K562 (cell line): ENCODE results near the gene GNAZ. TPM values are rescaled to one million over a fixed set of nuclear protein-coding genes. Genes with fewer than 3 reads are reported as not detected.

Experiments
- ATAC-seq: fragments of 200-7000 bp; cut with Tn5 transposase; 3 replicates; pipeline ENCODE4 v1.9.1; 2020; ENCODE audit warnings: moderate library complexity
- BruUV-seq: library from RNA; stranded (reverse); fragments of 400-500 nt; replicated peaks from 2 replicates; lab custom pipeline; 2021; lab: Mats Ljungman, UMichigan
- CTCF ChIA-PET: fragments of 300-600 bp; formaldehyde crosslinking; extraction: SDS; loops from one replicate; lab custom pipeline; 2021; ENCODE audit warnings: low intra/inter-chr PET ratio; lab: Yijun Ruan, JAX
- POLR2A ChIA-PET: fragments of 300-600, 350-650 bp; sonication (Branson Sonifier 250); formaldehyde crosslinking; extraction: SDS; loops from one replicate; lab custom pipeline; 2021; ENCODE audit warnings: antibody characterized with exemption, inconsistent platforms; lab: Yijun Ruan, JAX
- DNase-seq, 4 experiments: peaks; one replicate each; pipeline versions ENCODE4 v3.0.0 to v3.0.0-alpha.2; 2011 to 2018; ENCODE audit warnings: low spot score in 3 of 4, mixed read lengths in 3 of 4; ENCODE audit errors: extremely low read depth in 1 of 4
- FAIRE-seq: peaks from 2 replicates; lab custom pipeline; 2011; peaks lifted over from hg19 to GRCh38; lab: Jason Lieb, UNC
- H2AFZ ChIP-seq: 2 replicates; pipeline ENCODE4 v1.6.0; 2011; ENCODE audit warnings: low read depth, low read length, control low read depth, inconsistent platforms
- H3K27ac ChIP-seq: fragments of 200-600 bp; 3 replicates; pipeline ENCODE4 v1.8.0; 2011; ENCODE audit warnings: low read depth, mild to moderate bottlenecking, control low read depth, inconsistent platforms, low read length, moderate library complexity, mixed read lengths; ENCODE audit errors: extremely low read depth
- H3K27me3 ChIP-seq, 2 experiments: fragments of 300-600 bp in 1 of 2; 2 replicates in 1 of 2; 3 replicates in 1 of 2; pipeline versions ENCODE4 v1.6.0 to v1.8.0; 2011; ENCODE audit warnings: inconsistent platforms in 2 of 2, low read length in 2 of 2, mild to moderate bottlenecking in 1 of 2, mixed read lengths in 1 of 2, moderate library complexity in 1 of 2; ENCODE audit not compliant: control insufficient read depth in 2 of 2, insufficient read depth in 2 of 2
- H3K36me3 ChIP-seq: fragments of 300-600 bp; 3 replicates; pipeline ENCODE4 v1.8.0; 2011; ENCODE audit warnings: mild to moderate bottlenecking, low read length, inconsistent platforms; ENCODE audit not compliant: control insufficient read depth, insufficient read depth
- H3K4me1 ChIP-seq, 2 experiments: fragments of 200-600 bp in 1 of 2; replicated peaks in 1 of 2; 2 replicates in 1 of 2; 3 replicates in 1 of 2; pipeline versions ENCODE4 v1.5.1 to v1.8.0; 2011; ENCODE audit warnings: inconsistent platforms in 2 of 2, low read length in 2 of 2, mild to moderate bottlenecking in 1 of 2, mixed read lengths in 1 of 2, moderate library complexity in 1 of 2; ENCODE audit not compliant: control insufficient read depth in 2 of 2, insufficient read depth in 2 of 2
- H3K4me2 ChIP-seq: 2 replicates; pipeline ENCODE4 v1.6.1; 2011; ENCODE audit warnings: low read length, control low read depth, inconsistent platforms, mixed read lengths; ENCODE audit not compliant: insufficient read depth
- H3K4me3 ChIP-seq: fragments of 200-600 bp; sonication (generic), shearing (Covaris generic); 2 replicates; pipeline ENCODE4 v1.5.1; 2016; ENCODE audit warnings: control low read depth, inconsistent platforms
- H3K79me2 ChIP-seq: fragments of 200-600 bp; 3 replicates; pipeline ENCODE4 v1.8.0; 2011; ENCODE audit warnings: low read length, inconsistent platforms; ENCODE audit not compliant: control insufficient read depth, insufficient read depth
- H3K9ac ChIP-seq, 2 experiments: 2 replicates each; pipeline versions ENCODE4 v1.6.0 to v1.6.1; 2011; ENCODE audit warnings: low read depth in 2 of 2, low read length in 2 of 2, control low read depth in 1 of 2, inconsistent platforms in 1 of 2, mild to moderate bottlenecking in 1 of 2, mixed read lengths in 1 of 2; ENCODE audit not compliant: insufficient read depth in 1 of 2
- H3K9me1 ChIP-seq: one replicate; pipeline ENCODE4 v1.6.0; 2011; ENCODE audit warnings: inconsistent platforms, mild to moderate bottlenecking, low read length, moderate library complexity; ENCODE audit not compliant: control insufficient read depth, insufficient read depth
- H3K9me3 ChIP-seq: replicated peaks from 2 replicates; pipeline ENCODE4 v1.5.1; 2011; ENCODE audit warnings: low read depth, low read length, inconsistent platforms; ENCODE audit not compliant: control insufficient read depth, insufficient read depth
- H4K20me1 ChIP-seq: replicated peaks from 2 replicates; pipeline ENCODE4 v1.6.1; 2011; ENCODE audit warnings: low read length, inconsistent platforms, mixed read lengths; ENCODE audit not compliant: control insufficient read depth, insufficient read depth
- BHLHE40 ChIP-seq: IDR thresholded peaks from 2 replicates; pipeline ENCODE4 v1.6.1; 2011; ENCODE audit warnings: low read length, improper control_type of control experiment
- CHCHD3 ChIP-seq: fragments of 250-450 bp; sonication (Bioruptor Pico); IDR thresholded peaks from 2 replicates; pipeline ENCODE4 v2.1.2; 2022; ENCODE audit warnings: mild to moderate bottlenecking
- SMAD3 ChIP-seq: fragments of 450-650 bp; formaldehyde crosslinking; conservative IDR thresholded peaks from 2 replicates; pipeline ENCODE4 v1.4.0; 2020; ENCODE audit warnings: mild to moderate bottlenecking
- TBL1XR1 ChIP-seq, 2 experiments: IDR thresholded peaks; 2 replicates each; pipeline ENCODE4 v1.6.1; 2012; ENCODE audit warnings: improper control_type of control experiment in 2 of 2, low read length in 2 of 2, mild to moderate bottlenecking in 1 of 2
- ZBTB1 ChIP-seq: sonication (generic); formaldehyde crosslinking; IDR thresholded peaks from 2 replicates; pipeline ENCODE4 v1.8.1; 2023; ENCODE audit warnings: missing genetic modification reagents, low read depth, mild to moderate bottlenecking, borderline replicate concordance
- ZNF143 ChIP-seq: sonication (generic); formaldehyde crosslinking; IDR thresholded peaks from 2 replicates; pipeline ENCODE4 v1.9.0; 2022; ENCODE audit warnings: mild to moderate bottlenecking, missing genetic modification reagents
- ZNF184 ChIP-seq: sonication (generic); formaldehyde crosslinking; IDR thresholded peaks from 2 replicates; pipeline ENCODE4 v1.5.0; 2020; ENCODE audit warnings: missing genetic modification reagents
- ZNF436 ChIP-seq: fragments of 250-450, 450-650 bp; sonication (Bioruptor Pico); formaldehyde crosslinking; IDR thresholded peaks from 2 replicates; pipeline ENCODE4 v1.7.0; 2020; ENCODE audit warnings: mild to moderate bottlenecking
- whole genome bisulfite sequencing: fragments of 100-300 bp; shearing (Covaris generic); methylation state at CpG from one replicate; pipeline ENCODE4 v1.1.6; 2016; ENCODE audit warnings: low coverage, mixed read lengths; ENCODE audit not compliant: insufficient coverage; ENCODE audit errors: missing lambda C conversion rate; 5-methylcytosine and 5-hydroxymethylcytosine counted together
- in situ Hi-C: fragments of 300-500 bp; cut with MboI; formaldehyde crosslinking; loops from 4 replicates; pipeline ENCODE4 v1.15.0; 2018; ENCODE audit warnings: inconsistent platforms, mixed read lengths
- intact Hi-C: fragments of 100-400 bp; cut with micrococcal nuclease; formaldehyde crosslinking; loops from 2 replicates; pipeline ENCODE4 v1.14.2; 2022
- polyA plus RNA-seq, 8 experiments: library from polyadenylated mRNA; depleted of rRNA in 4 of 8; stranded (reverse) in 5 of 8; unstranded in 3 of 8; fragments of >200 nt; fragmentation: Nextera tagmentation in 2 of 8; fragmentation: Illumina TruSeq in 1 of 8; extraction: Ambion mirVana in 2 of 8; extraction: Trizol in 1 of 8; gene quantifications; 2 replicates each; pipeline versions ENCODE4 v1.2.1 to v1.2.3, GENCODE V29; 2011 to 2014; ENCODE audit warnings: inconsistent platforms in 1 of 8, missing spikeins in 1 of 8
- total RNA-seq, 7 experiments: library from RNA; depleted of rRNA in 6 of 7; stranded (reverse); fragments of >200 nt in 6 of 7; fragmentation: Illumina TruSeq in 2 of 7; extraction: Trizol in 2 of 7; gene quantifications; 2 replicates each; pipeline versions ENCODE4 v1.2.1 to v1.2.3, GENCODE V29; 2011 to 2021; ENCODE audit warnings: low replicate concordance in 1 of 7
- TF ChIP-seq, protein P1 (sequence below): fragments of 450-650 bp; IDR thresholded peaks from 2 replicates; pipeline ENCODE4 v1.6.1; 2016; ENCODE audit warnings: missing biosample characterization, missing genetic modification characterization
- TF ChIP-seq, protein P2 (sequence below): fragments of 450-650 bp; IDR thresholded peaks from 2 replicates; pipeline ENCODE4 v1.6.1; 2014; ENCODE audit warnings: low read depth, mild to moderate bottlenecking, moderate library complexity, borderline replicate concordance
- TF ChIP-seq, protein P3 (sequence below): conservative IDR thresholded peaks from 2 replicates; pipeline ENCODE4 v1.6.1; 2011; ENCODE audit warnings: low read depth, mild to moderate bottlenecking, low read length; ENCODE audit not compliant: control insufficient read depth

Gene GNAZ
- total and polyA plus RNA-seq, 9 of the 15 experiments (the other 6 are each of a cell fraction or from before 2014, with no cell fraction given), result 0.04 to 0.22 (median 0.13) TPM; not detected in 3

DNA sequence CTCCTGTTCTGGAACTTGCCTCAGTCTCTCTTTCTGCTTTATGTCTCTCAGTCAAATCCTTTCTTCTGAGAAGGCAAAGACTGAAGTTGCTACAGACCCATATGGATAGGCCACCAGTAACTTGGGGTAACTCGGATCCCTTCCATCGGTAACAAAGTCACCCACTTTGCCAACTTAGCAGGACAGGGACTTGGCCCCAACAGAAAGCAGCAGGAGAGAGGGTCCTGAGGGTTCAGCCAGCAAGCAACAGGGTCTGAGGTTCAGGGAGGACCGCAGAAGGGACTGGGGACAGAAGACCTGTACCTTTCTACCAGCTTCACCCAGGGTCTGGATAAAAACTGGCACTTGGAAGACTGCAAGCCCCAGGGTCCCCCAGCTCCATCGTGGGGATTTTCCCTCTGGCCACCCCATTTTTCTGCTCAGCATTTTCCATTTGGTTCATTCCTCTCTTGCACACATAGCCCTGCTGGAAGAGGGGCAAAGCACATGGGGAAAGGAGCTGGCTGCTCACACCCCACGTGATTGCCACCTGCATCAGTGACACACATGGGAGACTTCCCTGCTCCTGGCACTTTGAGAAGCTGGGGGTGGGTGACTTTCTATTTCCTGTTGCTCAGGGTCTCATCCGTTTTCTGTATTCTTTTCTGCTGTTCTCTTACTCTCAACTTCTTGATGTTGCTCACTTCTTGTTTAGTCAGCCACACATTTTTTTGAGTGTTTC, 34.6 kb upstream of the GNAZ start:
- in situ Hi-C loops (no loop called here), intact Hi-C loops (no loop called here)
- 4% methylated on average over 6 of the region's 6 CpGs for WGBS
- Histone ChIP-seq H3K27ac (no peak overlapping the region), H3K79me2 (no peaks in the 10 kb centered on the region), H3K36me3 (no peaks in the 10 kb centered on the region), H3K9me1 (no peaks in the 10 kb centered on the region), H2AFZ (peak overlapping the region; percentile 71), H4K20me1 (0 out of 2 replicates have a peak, but pooled peaks cover 5% of the 10 kb centered on the region), H3K27me3 (peaks cover 24 to 59% of the 10 kb centered on the region in 2 experiments), H3K4me2 (peak overlapping the region; percentile 54; the same call in 1 of the 2 replicates), H3K9me3 (no peaks in the 10 kb centered on the region), H3K9ac (no peak overlapping the region), H3K4me1 (peaks cover 2 to 5% of the 10 kb centered on the region in 2 experiments; a peak in 1 of 5 replicates), H3K4me3 (no peak overlapping the region)
- ChIA-PET CTCF (no interaction called here), POLR2A (interaction anchor here (0.6 to 6.7 kb wide), 21 partner anchors 11 to 302 kb away, joined by 3 to 83 read pairs (median 3); partner anchors contain the start of gene GNAZ)
- DNase-seq (peak in 3 of 4 experiments; percentile 56 to 63 (median 62)), FAIRE-seq (no peak), ATAC-seq (no peak)
- BruUV-seq, result no TSS peak
- TF ChIP-seq, protein P1, sequence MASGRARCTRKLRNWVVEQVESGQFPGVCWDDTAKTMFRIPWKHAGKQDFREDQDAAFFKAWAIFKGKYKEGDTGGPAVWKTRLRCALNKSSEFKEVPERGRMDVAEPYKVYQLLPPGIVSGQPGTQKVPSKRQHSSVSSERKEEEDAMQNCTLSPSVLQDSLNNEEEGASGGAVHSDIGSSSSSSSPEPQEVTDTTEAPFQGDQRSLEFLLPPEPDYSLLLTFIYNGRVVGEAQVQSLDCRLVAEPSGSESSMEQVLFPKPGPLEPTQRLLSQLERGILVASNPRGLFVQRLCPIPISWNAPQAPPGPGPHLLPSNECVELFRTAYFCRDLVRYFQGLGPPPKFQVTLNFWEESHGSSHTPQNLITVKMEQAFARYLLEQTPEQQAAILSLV (tag), result no peak
- no peak for TF ChIP-seq CHCHD3 (CRISPR knock-in tag)
- no peak for TF ChIP-seq ZNF143 (CRISPR knock-in tag)
- TF ChIP-seq SMAD3 (CRISPR knock-in tag), result no peak
- TF ChIP-seq, protein P2, sequence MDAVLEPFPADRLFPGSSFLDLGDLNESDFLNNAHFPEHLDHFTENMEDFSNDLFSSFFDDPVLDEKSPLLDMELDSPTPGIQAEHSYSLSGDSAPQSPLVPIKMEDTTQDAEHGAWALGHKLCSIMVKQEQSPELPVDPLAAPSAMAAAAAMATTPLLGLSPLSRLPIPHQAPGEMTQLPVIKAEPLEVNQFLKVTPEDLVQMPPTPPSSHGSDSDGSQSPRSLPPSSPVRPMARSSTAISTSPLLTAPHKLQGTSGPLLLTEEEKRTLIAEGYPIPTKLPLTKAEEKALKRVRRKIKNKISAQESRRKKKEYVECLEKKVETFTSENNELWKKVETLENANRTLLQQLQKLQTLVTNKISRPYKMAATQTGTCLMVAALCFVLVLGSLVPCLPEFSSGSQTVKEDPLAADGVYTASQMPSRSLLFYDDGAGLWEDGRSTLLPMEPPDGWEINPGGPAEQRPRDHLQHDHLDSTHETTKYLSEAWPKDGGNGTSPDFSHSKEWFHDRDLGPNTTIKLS, result no peak
- TF ChIP-seq BHLHE40, result peak; percentile 49; the same call in 1 of the 2 replicates
- TF ChIP-seq, protein P3, sequence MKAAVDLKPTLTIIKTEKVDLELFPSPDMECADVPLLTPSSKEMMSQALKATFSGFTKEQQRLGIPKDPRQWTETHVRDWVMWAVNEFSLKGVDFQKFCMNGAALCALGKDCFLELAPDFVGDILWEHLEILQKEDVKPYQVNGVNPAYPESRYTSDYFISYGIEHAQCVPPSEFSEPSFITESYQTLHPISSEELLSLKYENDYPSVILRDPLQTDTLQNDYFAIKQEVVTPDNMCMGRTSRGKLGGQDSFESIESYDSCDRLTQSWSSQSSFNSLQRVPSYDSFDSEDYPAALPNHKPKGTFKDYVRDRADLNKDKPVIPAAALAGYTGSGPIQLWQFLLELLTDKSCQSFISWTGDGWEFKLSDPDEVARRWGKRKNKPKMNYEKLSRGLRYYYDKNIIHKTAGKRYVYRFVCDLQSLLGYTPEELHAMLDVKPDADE, result no peak
- TF ChIP-seq TBL1XR1 (IDR thresholded peaks at IDR 0.05; ENCODE audit: low read length in 2 of 2), result peak in 1 of 2 experiments; percentile 54; a peak in 1 of 4 replicates
- no peak for TF ChIP-seq ZNF436
- 0 out of 2 replicates have a peak, but pooled peaks have one; percentile 7 for TF ChIP-seq ZBTB1
- peak; percentile 4; the same call in 1 of the 2 replicates for TF ChIP-seq ZNF184
